Lower leg skin (tissue), 3 donors: Measurements from ENCODE around the gene ADAMTS10.

Experiments
- POLR2A ChIP-seq, 2 donors: fragments of 450-650 bp; IDR thresholded peaks; one replicate each; pipeline ENCODE4 v1.6.1; 2016 to 2017; ENCODE audit warnings: antibody characterized with exemption in 2 of 2, mild to moderate bottlenecking in 1 of 2, moderate library complexity in 1 of 2
- TF ChIP-seq, protein P1 (sequence below), 3 donors: fragments of 450-650 bp; IDR thresholded peaks; one replicate each; pipeline ENCODE4 v1.5.1; 2016; ENCODE audit warnings: antibody characterized with exemption in 3 of 3, mild to moderate bottlenecking in 3 of 3, moderate library complexity in 2 of 3

DNA sequence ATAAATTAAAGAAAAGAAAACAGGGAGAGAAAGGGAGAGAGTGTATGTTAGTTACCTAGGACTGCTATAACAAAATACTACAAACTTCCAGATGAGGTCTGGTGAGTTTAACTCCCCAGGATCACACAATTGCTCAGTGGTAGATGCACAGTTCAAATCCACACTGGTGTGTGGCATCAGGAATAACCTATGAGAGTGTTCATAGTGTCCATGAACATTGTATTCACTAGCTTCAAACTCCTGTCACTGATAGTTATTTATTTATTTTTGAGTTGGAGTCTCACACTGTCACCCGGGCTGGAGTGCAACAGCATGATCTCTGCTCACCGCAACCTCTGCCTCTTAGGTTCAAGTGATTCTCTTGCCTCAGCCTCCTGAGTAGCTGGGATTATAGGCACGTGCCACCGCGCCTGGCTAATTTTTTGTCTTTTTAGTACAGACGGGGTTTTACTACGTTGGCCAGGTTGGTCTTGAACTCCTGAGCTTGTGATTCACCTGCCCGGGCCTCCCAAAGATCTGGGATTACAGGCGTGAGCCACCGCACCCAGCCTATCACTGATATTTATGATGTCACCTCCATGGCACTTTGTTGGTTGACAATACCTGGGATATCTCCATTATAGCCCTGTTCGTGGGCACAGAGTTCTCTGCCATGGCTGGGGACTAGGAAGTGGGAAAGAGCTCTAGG is 19.6 kb upstream of the ADAMTS10 start, which contains the start of gene NFILZ:
- TF ChIP-seq POLR2A (IDR thresholded peaks at IDR 0.05) = no peak
- TF ChIP-seq, protein P1, sequence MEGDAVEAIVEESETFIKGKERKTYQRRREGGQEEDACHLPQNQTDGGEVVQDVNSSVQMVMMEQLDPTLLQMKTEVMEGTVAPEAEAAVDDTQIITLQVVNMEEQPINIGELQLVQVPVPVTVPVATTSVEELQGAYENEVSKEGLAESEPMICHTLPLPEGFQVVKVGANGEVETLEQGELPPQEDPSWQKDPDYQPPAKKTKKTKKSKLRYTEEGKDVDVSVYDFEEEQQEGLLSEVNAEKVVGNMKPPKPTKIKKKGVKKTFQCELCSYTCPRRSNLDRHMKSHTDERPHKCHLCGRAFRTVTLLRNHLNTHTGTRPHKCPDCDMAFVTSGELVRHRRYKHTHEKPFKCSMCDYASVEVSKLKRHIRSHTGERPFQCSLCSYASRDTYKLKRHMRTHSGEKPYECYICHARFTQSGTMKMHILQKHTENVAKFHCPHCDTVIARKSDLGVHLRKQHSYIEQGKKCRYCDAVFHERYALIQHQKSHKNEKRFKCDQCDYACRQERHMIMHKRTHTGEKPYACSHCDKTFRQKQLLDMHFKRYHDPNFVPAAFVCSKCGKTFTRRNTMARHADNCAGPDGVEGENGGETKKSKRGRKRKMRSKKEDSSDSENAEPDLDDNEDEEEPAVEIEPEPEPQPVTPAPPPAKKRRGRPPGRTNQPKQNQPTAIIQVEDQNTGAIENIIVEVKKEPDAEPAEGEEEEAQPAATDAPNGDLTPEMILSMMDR (IDR thresholded peaks at IDR 0.05) = no peak
